CD1c-positive myeloid dendritic cell (primary cell): Measurements from ENCODE around the gene RBSN.

ENCODE experiments used
- DNase-seq: peaks from one replicate; pipeline ENCODE4 v3.0.0-alpha.2; 2016; ENCODE audit errors: extremely low spot score

RBSN gene

GRCh38 chr3:15099364-15100098 is 583 bp upstream of the RBSN start:
- DNase-seq = no peak

- DNase-seq = peak; percentile 79
Measured at GRCh38 chr3:15097891-15098290, 1.1 kb downstream of the RBSN start.

GRCh38 chr3:15096046-15096445 is 2.9 kb downstream of the RBSN start:
- peak; percentile 23 for DNase-seq

GRCh38 chr3:15094187-15094875 is 4.6 kb downstream of the RBSN start:
- DNase-seq = no peak

GRCh38 chr3:15092686-15093085 is 6.3 kb downstream of the RBSN start:
- no peak for DNase-seq

- DNase-seq = no peak
Measured at GRCh38 chr3:15091575-15091974, 7.4 kb downstream of the RBSN start.

- no peak for DNase-seq
Measured at GRCh38 chr3:15089201-15089600, 9.7 kb downstream of the RBSN start.

- DNase-seq = no peak
Measured at GRCh38 chr3:15086699-15087098, 12.2 kb downstream of the RBSN start.

- DNase-seq = no peak
Measured at GRCh38 chr3:15086263-15086662, 12.7 kb downstream of the RBSN start.

- no peak for DNase-seq
Measured at GRCh38 chr3:15083252-15083651, 15.7 kb downstream of the RBSN start.

- DNase-seq = peak; percentile 84
Measured at GRCh38 chr3:15081960-15082664, 16.8 kb downstream of the RBSN start.

- no peak for DNase-seq
Measured at GRCh38 chr3:15079091-15079490, 19.9 kb downstream of the RBSN start.

GRCh38 chr3:15074500-15074899 is 24.4 kb downstream of the RBSN start:
- DNase-seq = no peak

GRCh38 chr3:15071699-15072098 is 27.2 kb downstream of the RBSN start:
- DNase-seq = no peak

- DNase-seq = no peak
Measured at GRCh38 chr3:15069441-15069840, 29.5 kb downstream of the RBSN start.

- no peak for DNase-seq
Measured at GRCh38 chr3:15066467-15066866, 32.5 kb downstream of the RBSN start.

- DNase-seq = no peak
Measured at GRCh38 chr3:15065550-15066007, 33.4 kb downstream of the RBSN start.

- DNase-seq = peak; percentile 97
Measured at GRCh38 chr3:15064835-15065549, 34.0 kb downstream of the RBSN start, which contains the start of gene MRPS25. MRPS25 (minus strand) TSS chr3:15065315; CDS start chr3:15065194, 121 bp downstream.

GRCh38 chr3:15064299-15064834 is 34.6 kb downstream of the RBSN start:
- DNase-seq = peak; percentile 49

GRCh38 chr3:15063656-15064286 is 35.2 kb downstream of the RBSN start:
- DNase-seq = no peak

- DNase-seq = no peak
Measured at GRCh38 chr3:15063238-15063637, 35.7 kb downstream of the RBSN start.
